Loucy (cell line): Measurements from ENCODE around the gene PSMC3.

Source experiments
- H2AFZ ChIP-seq: fragments of 200-600 bp; sonication (generic); 2 replicates; pipeline ENCODE4 v1.6.0; 2016; ENCODE audit warnings: antibody characterized with exemption, mild to moderate bottlenecking, low read length, moderate library complexity
- H3F3A ChIP-seq: fragments of 200-600 bp; 2 replicates; pipeline ENCODE4 v1.6.0; 2016; ENCODE audit warnings: antibody characterized with exemption, low read depth, mild to moderate bottlenecking
- H3K27me3 ChIP-seq: fragments of 200-600 bp; sonication (generic); 2 replicates; pipeline ENCODE4 v1.6.1; 2014; ENCODE audit warnings: low read length, mild to moderate bottlenecking; ENCODE audit not compliant: insufficient read depth, poor library complexity, severe bottlenecking
- H3K36me3 ChIP-seq: fragments of 200-600 bp; sonication (generic); 2 replicates; pipeline ENCODE4 v1.6.1; 2016; ENCODE audit warnings: low read length; ENCODE audit not compliant: insufficient read depth
- H3K4me1 ChIP-seq: fragments of 200-600 bp; sonication (generic); 2 replicates; pipeline ENCODE4 v1.5.1; 2014; ENCODE audit warnings: low read length, mild to moderate bottlenecking; ENCODE audit not compliant: insufficient read depth, poor library complexity, severe bottlenecking
- H3K4me2 ChIP-seq: fragments of 200-600 bp; sonication (generic); 2 replicates; pipeline ENCODE4 v1.6.0; 2014; ENCODE audit warnings: antibody characterized with exemption, low read length, low read depth, mild to moderate bottlenecking; ENCODE audit not compliant: poor library complexity, severe bottlenecking
- H3K4me3 ChIP-seq: fragments of 200-600 bp; sonication (generic); 2 replicates; pipeline ENCODE4 v1.5.1; 2014; ENCODE audit warnings: low read length, mild to moderate bottlenecking, mixed read lengths; ENCODE audit not compliant: poor library complexity, severe bottlenecking
- H3K79me2 ChIP-seq: fragments of 200-600 bp; sonication (generic); 2 replicates; pipeline ENCODE4 v1.6.1; 2014; ENCODE audit warnings: low read length; ENCODE audit not compliant: insufficient read depth
- H3K9ac ChIP-seq: fragments of 200-600 bp; sonication (generic); 2 replicates; pipeline ENCODE4 v1.6.0; 2014; ENCODE audit warnings: mild to moderate bottlenecking, low read depth, low read length, moderate library complexity; ENCODE audit not compliant: poor library complexity, severe bottlenecking
- H3K9me2 ChIP-seq: fragments of 200-600 bp; sonication (generic); replicated peaks from 2 replicates; pipeline ENCODE4 v1.6.1; 2016; ENCODE audit warnings: low read depth, low read length, mixed read lengths
- H3K9me3 ChIP-seq: fragments of 200-600 bp; sonication (generic); 2 replicates; pipeline ENCODE4 v1.6.1; 2014; ENCODE audit warnings: mild to moderate bottlenecking, antibody characterized with exemption, low read length, low read depth; ENCODE audit not compliant: insufficient read depth
- H4K20me1 ChIP-seq: fragments of 200-600 bp; sonication (generic); 2 replicates; pipeline ENCODE4 v1.6.0; 2014; ENCODE audit warnings: antibody characterized with exemption, low read length, mild to moderate bottlenecking; ENCODE audit not compliant: insufficient read depth, poor library complexity, severe bottlenecking
- CTCF ChIP-seq: fragments of 200-600 bp; sonication (generic); conservative IDR thresholded peaks from 2 replicates; pipeline ENCODE4 v1.5.1; 2014; ENCODE audit warnings: mild to moderate bottlenecking, antibody characterized with exemption, low read length
- EZH2phosphoT487 ChIP-seq: fragments of 200-600 bp; IDR thresholded peaks from 2 replicates; pipeline ENCODE4 v1.6.1; 2018; ENCODE audit warnings: antibody characterized with exemption, mild to moderate bottlenecking, moderate library complexity, borderline replicate concordance

PSMC3 gene

GRCh38 chr11:47388697-47389576 is 37.3 kb downstream of the PSMC3 start:
- no peak overlapping the region for H3K4me3 ChIP-seq
- H4K20me1 ChIP-seq, result no peaks in the 10 kb centered on the region
- H3K4me1 ChIP-seq, result peaks cover 48% of the 10 kb centered on the region
- H3K9ac ChIP-seq, result no peak overlapping the region
- TF ChIP-seq CTCF (no peak), EZH2phosphoT487 (no peak)
- H3K36me3 ChIP-seq, result no peaks in the 10 kb centered on the region
- no peak overlapping the region for H2AFZ ChIP-seq
- H3K4me2 ChIP-seq, result no peak overlapping the region
- no peaks in the 10 kb centered on the region for H3K9me3 ChIP-seq
- no peaks in the 10 kb centered on the region for H3K27me3 ChIP-seq
- H3F3A ChIP-seq, result no peaks in the 10 kb centered on the region
- H3K9me2 ChIP-seq, result no peaks in the 10 kb centered on the region
- no peaks in the 10 kb centered on the region for H3K79me2 ChIP-seq

GRCh38 chr11:47387944-47388696 is 38.1 kb downstream of the PSMC3 start:
- Histone ChIP-seq H3K9me2 (no peaks in the 10 kb centered on the region), H3K9ac (no peak overlapping the region), H3K27me3 (no peaks in the 10 kb centered on the region), H4K20me1 (no peaks in the 10 kb centered on the region), H3F3A (no peaks in the 10 kb centered on the region), H3K36me3 (no peaks in the 10 kb centered on the region), H2AFZ (peak overlapping the region; percentile 46), H3K9me3 (no peaks in the 10 kb centered on the region), H3K4me1 (peaks cover 44% of the 10 kb centered on the region), H3K4me3 (no peak overlapping the region), H3K4me2 (no peak overlapping the region), H3K79me2 (no peaks in the 10 kb centered on the region)
- no peak for TF ChIP-seq EZH2phosphoT487
- no peak for TF ChIP-seq CTCF

- Histone ChIP-seq H3F3A (no peaks in the 10 kb centered on the region), H2AFZ (no peak overlapping the region), H3K9ac (no peak overlapping the region), H3K79me2 (no peaks in the 10 kb centered on the region), H3K4me2 (no peak overlapping the region), H3K36me3 (no peaks in the 10 kb centered on the region), H3K9me2 (no peaks in the 10 kb centered on the region; the same call in 1 of the 2 replicates), H3K9me3 (no peaks in the 10 kb centered on the region), H3K27me3 (no peaks in the 10 kb centered on the region), H4K20me1 (no peaks in the 10 kb centered on the region), H3K4me3 (no peak overlapping the region), H3K4me1 (peaks cover 18% of the 10 kb centered on the region)
- TF ChIP-seq EZH2phosphoT487 (no peak), CTCF (no peak)
Measured at GRCh38 chr11:47384498-47384897, 41.7 kb downstream of the PSMC3 start.
